ENCODE measurements around the gene TXNL4A.

TXNL4A gene

GRCh38 chr18:79935925-79936324 lies 52.4 kb downstream of the TXNL4A start:
- DNase-seq (ENCODE audit: low spot score), result no peak

GRCh38 chr18:79935499-79935898 lies 52.9 kb downstream of the TXNL4A start:
- DNase-seq (ENCODE audit: low spot score), result no peak

- no peak for DNase-seq (ENCODE audit: low spot score)
These were observed 53.3 kb downstream of the TXNL4A start for GRCh38 chr18:79935098-79935480.

GRCh38 chr18:79934311-79935097 lies 53.9 kb downstream of the TXNL4A start:
- DNase-seq (ENCODE audit: low spot score), result no peak

- DNase-seq (ENCODE audit: low spot score), result no peak
These were observed 54.6 kb downstream of the TXNL4A start for GRCh38 chr18:79933765-79934164.

GRCh38 chr18:79932907-79933306 lies 55.5 kb downstream of the TXNL4A start:
- no peak for DNase-seq (ENCODE audit: low spot score)

- no peak for DNase-seq (ENCODE audit: low spot score)
These were observed 56.9 kb downstream of the TXNL4A start for GRCh38 chr18:79931475-79931874.

- no peak for DNase-seq (ENCODE audit: low spot score)
These were observed 58.2 kb downstream of the TXNL4A start for GRCh38 chr18:79930020-79930642.

GRCh38 chr18:79928563-79928960 lies 59.8 kb downstream of the TXNL4A start:
- DNase-seq (ENCODE audit: low spot score), result no peak

- no peak for DNase-seq (ENCODE audit: low spot score)
These were observed 60.5 kb downstream of the TXNL4A start for GRCh38 chr18:79927607-79928562.

- no peak for DNase-seq (ENCODE audit: low spot score)
These were observed 61.4 kb downstream of the TXNL4A start for GRCh38 chr18:79926715-79927606.

- DNase-seq (ENCODE audit: low spot score), result no peak
These were observed 62.1 kb downstream of the TXNL4A start for GRCh38 chr18:79926306-79926705.

- DNase-seq (ENCODE audit: low spot score), result no peak
These were observed 63.3 kb downstream of the TXNL4A start for GRCh38 chr18:79924814-79925731.

GRCh38 chr18:79923896-79924585 lies 64.3 kb downstream of the TXNL4A start:
- DNase-seq (ENCODE audit: low spot score), result peak; percentile 47

- DNase-seq (ENCODE audit: low spot score), result no peak
These were observed 65.4 kb downstream of the TXNL4A start for GRCh38 chr18:79922971-79923411.

GRCh38 chr18:79921984-79922965 lies 66.1 kb downstream of the TXNL4A start:
- DNase-seq (ENCODE audit: low spot score), result no peak

All from SK-N-DZ (cell line).